Vagina (tissue), 2 donors: ENCODE data around the gene DAPK3.

Experiments used
- POLR2AphosphoS5 ChIP-seq, 2 donors: sonication (generic); formaldehyde crosslinking; IDR thresholded peaks; one replicate each; pipeline ENCODE4 v1.9.0; 2017; ENCODE audit warnings: antibody characterized with exemption in 2 of 2, mild to moderate bottlenecking in 2 of 2, low read depth in 1 of 2; ENCODE audit not compliant: insufficient read depth in 1 of 2
- TF ChIP-seq, protein P1 (sequence below), 3 experiments: fragments of 450-650 bp in 2 of 3; fragments of 200-600 bp in 1 of 3; sonication (generic) in 1 of 3; IDR thresholded peaks; one replicate each; pipeline ENCODE4 v1.5.1; 2017 to 2019; ENCODE audit warnings: antibody characterized with exemption in 3 of 3, mild to moderate bottlenecking in 2 of 3, moderate library complexity in 2 of 3

DNA sequence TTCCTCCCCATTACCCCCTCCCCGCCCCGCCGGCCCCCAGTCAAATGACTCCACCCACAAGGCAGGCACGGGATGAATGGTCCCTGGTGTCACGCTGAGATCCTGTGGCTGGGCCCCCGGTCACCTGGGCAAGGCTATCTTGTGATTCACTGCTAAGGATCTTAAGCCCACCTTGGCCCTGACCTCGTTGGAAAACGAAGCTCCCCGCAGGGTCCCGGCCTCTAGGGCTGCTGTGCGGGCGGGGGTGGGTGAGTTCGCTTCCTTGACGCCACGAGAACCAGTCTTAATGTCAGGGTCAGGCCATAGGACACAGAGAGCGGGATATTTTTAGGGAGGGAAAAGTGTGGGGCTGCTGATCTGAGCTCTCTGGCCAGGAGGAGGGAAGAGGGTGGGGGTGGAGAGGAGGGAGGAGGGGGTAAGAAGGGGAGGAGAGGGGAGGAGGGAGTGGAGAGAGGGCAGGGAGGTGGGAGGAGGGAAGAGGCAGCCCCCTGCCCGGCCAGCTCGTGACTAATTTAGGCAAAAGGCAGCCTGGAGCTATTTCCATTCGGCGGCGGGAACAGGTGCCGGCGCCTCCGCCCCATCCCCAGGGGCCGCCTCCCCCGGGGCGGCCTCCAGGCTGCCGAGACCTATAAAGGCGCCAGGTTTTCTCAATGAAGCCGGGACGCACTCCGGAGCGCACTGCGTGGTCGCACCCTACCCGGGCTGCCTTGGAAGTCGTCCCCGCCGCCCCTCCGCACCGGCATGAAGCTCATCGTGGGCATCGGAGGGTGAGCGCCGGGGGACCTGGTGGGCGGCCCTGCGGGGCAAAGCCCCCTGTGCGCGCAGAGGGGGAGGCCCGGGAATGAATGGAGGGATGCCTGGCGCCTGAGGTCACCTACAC lies 37.7 kb downstream of the DAPK3 start, which contains the start of gene NMRK2:
- no peak for TF ChIP-seq POLR2AphosphoS5 (IDR thresholded peaks at IDR 0.05; ENCODE audit: insufficient read depth in 1 of 2, low read depth in 1 of 2)
- TF ChIP-seq, protein P1, sequence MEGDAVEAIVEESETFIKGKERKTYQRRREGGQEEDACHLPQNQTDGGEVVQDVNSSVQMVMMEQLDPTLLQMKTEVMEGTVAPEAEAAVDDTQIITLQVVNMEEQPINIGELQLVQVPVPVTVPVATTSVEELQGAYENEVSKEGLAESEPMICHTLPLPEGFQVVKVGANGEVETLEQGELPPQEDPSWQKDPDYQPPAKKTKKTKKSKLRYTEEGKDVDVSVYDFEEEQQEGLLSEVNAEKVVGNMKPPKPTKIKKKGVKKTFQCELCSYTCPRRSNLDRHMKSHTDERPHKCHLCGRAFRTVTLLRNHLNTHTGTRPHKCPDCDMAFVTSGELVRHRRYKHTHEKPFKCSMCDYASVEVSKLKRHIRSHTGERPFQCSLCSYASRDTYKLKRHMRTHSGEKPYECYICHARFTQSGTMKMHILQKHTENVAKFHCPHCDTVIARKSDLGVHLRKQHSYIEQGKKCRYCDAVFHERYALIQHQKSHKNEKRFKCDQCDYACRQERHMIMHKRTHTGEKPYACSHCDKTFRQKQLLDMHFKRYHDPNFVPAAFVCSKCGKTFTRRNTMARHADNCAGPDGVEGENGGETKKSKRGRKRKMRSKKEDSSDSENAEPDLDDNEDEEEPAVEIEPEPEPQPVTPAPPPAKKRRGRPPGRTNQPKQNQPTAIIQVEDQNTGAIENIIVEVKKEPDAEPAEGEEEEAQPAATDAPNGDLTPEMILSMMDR (IDR thresholded peaks at IDR 0.05) = no peak
